Astrocyte of the cerebellum (primary cell): ENCODE measurements around the gene AOPEP.

Experiments
- DNase-seq: peaks from one replicate; pipeline ENCODE4 v3.0.0-alpha.2; 2011; ENCODE audit warnings: low read depth
- H3K4me3 ChIP-seq: 2 replicates; pipeline ENCODE4 v1.5.1; 2011; ENCODE audit warnings: mild to moderate bottlenecking, low read depth, low read length, moderate library complexity
- CTCF ChIP-seq: IDR thresholded peaks from 2 replicates; pipeline ENCODE4 v1.5.1; 2012; ENCODE audit warnings: low read length, low read depth, moderate library complexity, mild to moderate bottlenecking; ENCODE audit errors: missing control alignments
- in situ Hi-C: cut with HindIII; loops from 2 replicates; pipeline ENCODE4 v1.10.0; 2017; ENCODE audit warnings: low sequenced_read_pairs

AOPEP gene

GRCh38 chr9:94908583-94909249, 182.2 kb downstream of the AOPEP start:
- no peak overlapping the region for H3K4me3 ChIP-seq
- no peak for TF ChIP-seq CTCF
- no peak for DNase-seq
- in situ Hi-C loops: no loop called here

GRCh38 chr9:94909250-94909894, 182.9 kb downstream of the AOPEP start:
- in situ Hi-C loops: no loop called here
- no peak for TF ChIP-seq CTCF
- no peak overlapping the region for H3K4me3 ChIP-seq
- DNase-seq: no peak

GRCh38 chr9:94909965-94910730, 183.6 kb downstream of the AOPEP start:
- TF ChIP-seq CTCF: no peak
- no peak for DNase-seq
- in situ Hi-C loops: no loop called here
- H3K4me3 ChIP-seq: no peak overlapping the region

- in situ Hi-C loops: no loop called here
- DNase-seq: no peak
- no peak overlapping the region for H3K4me3 ChIP-seq
- TF ChIP-seq CTCF: no peak
Observed at GRCh38 chr9:94911211-94911610, 184.7 kb downstream of the AOPEP start.

GRCh38 chr9:94911986-94912635, 185.6 kb downstream of the AOPEP start:
- no peak for TF ChIP-seq CTCF
- no peak overlapping the region for H3K4me3 ChIP-seq

GRCh38 chr9:94912700-94913249, 186.3 kb downstream of the AOPEP start:
- no peak overlapping the region for H3K4me3 ChIP-seq
- TF ChIP-seq CTCF: no peak
- DNase-seq: peak; percentile 92
- in situ Hi-C loops: no loop called here

More at GRCh38 chr9:94911986-94912635, 185.6 kb downstream of the AOPEP start:
- no peak for DNase-seq
- in situ Hi-C loops: no loop called here
